ENCODE results near the gene KCNMB2.
"Not testable (repeated sequence)": the region's sequence is repeated elsewhere in the genome, so short reads cannot be mapped to it uniquely, and the experiment has no call there.

The KCNMB2 gene

GRCh38 chr3:178536211-178537079, at the start of gene KCNMB2:
Gene KCNMB2 (plus strand): TSS chr3:178536436.
- DNase-seq (ENCODE audit: low read depth): no peak

- DNase-seq (ENCODE audit: low read depth): no peak
Measured at GRCh38 chr3:178486903-178487302, 49.3 kb upstream of the KCNMB2 start.

- DNase-seq (ENCODE audit: low read depth): no peak
Measured at GRCh38 chr3:178487752-178488151, 48.5 kb upstream of the KCNMB2 start.

GRCh38 chr3:178491751-178492150, 44.5 kb upstream of the KCNMB2 start:
- DNase-seq (ENCODE audit: low read depth): no peak

GRCh38 chr3:178492491-178492890, 43.7 kb upstream of the KCNMB2 start:
- DNase-seq (ENCODE audit: low read depth): no peak

- no peak for DNase-seq (ENCODE audit: low read depth)
Measured at GRCh38 chr3:178494386-178494785, 41.9 kb upstream of the KCNMB2 start.

GRCh38 chr3:178496911-178497310, 39.3 kb upstream of the KCNMB2 start:
- DNase-seq (ENCODE audit: low read depth): no peak

- DNase-seq (ENCODE audit: low read depth): no peak
Measured at GRCh38 chr3:178498871-178499270, 37.4 kb upstream of the KCNMB2 start.

- DNase-seq (ENCODE audit: low read depth): peak; percentile 24
Measured at GRCh38 chr3:178500631-178501030, 35.6 kb upstream of the KCNMB2 start.

GRCh38 chr3:178504128-178504527, 32.1 kb upstream of the KCNMB2 start:
- peak; percentile 17 for DNase-seq (ENCODE audit: low read depth)

GRCh38 chr3:178505832-178506231, 30.4 kb upstream of the KCNMB2 start:
- DNase-seq (ENCODE audit: low read depth): no peak

GRCh38 chr3:178507507-178508442, 28.5 kb upstream of the KCNMB2 start:
- no peak for DNase-seq (ENCODE audit: low read depth)

GRCh38 chr3:178508443-178508825, 27.8 kb upstream of the KCNMB2 start:
- DNase-seq (ENCODE audit: low read depth): no peak

GRCh38 chr3:178510496-178510895, 25.7 kb upstream of the KCNMB2 start:
- no peak for DNase-seq (ENCODE audit: low read depth)

GRCh38 chr3:178512647-178513046, 23.6 kb upstream of the KCNMB2 start:
- DNase-seq (ENCODE audit: low read depth): no peak

- DNase-seq (ENCODE audit: low read depth): peak; percentile 77
Measured at GRCh38 chr3:178513546-178514380, 22.5 kb upstream of the KCNMB2 start.

GRCh38 chr3:178514401-178514800, 21.8 kb upstream of the KCNMB2 start:
- DNase-seq (ENCODE audit: low read depth): no peak

GRCh38 chr3:178515076-178515744, 21.0 kb upstream of the KCNMB2 start:
- DNase-seq (ENCODE audit: low read depth): not testable (repeated sequence)

GRCh38 chr3:178517665-178518334, 18.4 kb upstream of the KCNMB2 start:
- no peak for DNase-seq (ENCODE audit: low read depth)

- DNase-seq (ENCODE audit: low read depth): no peak
Measured at GRCh38 chr3:178518660-178519396, 17.4 kb upstream of the KCNMB2 start.
